ENCODE results near the gene EEF1A2. TPM values are rescaled to one million over a fixed set of nuclear protein-coding genes. Genes with fewer than 3 reads are reported as not detected.
"Not testable (repeated sequence)": the region's sequence is repeated elsewhere in the genome, so short reads cannot be mapped to it uniquely, and the experiment has no call there.

The EEF1A2 gene
- polyA plus RNA-seq, 4 donors, result 1.3 to 3.0 (median 1.8) TPM

DNA sequence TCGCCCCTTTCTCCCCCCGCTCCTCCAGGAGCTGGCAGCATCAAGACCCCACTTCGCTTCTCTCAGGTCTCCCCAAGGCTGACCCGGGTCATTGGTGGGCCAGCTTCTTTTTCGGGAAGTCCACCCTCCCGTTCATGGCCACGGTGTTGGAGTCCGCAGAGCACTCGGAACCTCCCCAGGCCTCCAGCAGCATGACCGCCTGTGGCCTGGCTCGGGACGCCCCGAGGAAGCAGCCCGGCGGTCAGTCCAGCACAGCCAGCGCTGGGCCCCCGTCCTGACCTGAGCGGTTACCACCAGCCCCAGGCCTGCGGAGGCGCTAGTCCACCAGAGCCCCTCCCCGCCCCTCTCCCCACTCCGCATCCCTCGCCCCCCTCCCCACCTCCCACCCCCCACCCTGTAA is 22.7 kb upstream of the EEF1A2 start:
- no peak for DNase-seq (ENCODE audit: low read depth in 4 of 4, low spot score in 2 of 4)

DNA sequence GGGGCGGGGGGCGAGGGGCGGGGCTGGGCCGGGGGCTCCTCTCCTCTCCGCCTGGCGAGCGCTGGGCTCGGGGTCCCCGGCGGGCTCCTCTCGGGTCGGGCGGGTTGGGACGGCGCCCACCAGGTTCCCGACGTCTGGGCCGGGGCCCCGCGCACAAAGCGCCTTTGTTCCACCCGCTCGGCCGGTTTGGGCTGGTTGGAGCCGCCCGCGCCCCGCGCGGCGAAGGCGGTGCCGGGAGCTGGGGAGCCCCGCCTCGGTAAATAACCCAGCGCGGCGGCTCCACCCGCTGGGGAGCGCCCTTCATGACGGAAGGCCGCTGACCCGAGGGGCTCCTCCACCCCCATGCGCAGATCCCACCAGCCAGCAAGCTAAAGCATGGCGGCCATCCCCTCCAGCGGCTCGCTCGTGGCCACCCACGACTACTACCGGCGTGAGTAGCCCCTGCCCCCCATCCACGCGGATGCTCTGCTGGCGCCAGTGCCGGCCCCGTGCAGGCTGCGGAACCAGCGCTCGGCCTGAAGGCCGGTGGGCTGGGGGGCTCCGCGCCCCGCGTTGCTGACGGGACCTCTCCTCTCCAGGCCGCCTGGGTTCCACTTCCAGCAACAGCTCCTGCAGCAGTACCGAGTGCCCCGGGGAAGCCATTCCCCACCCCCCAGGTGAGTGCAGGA is 22.2 kb upstream of the EEF1A2 start:
- peak in 1 of 4 donors; percentile 68 for DNase-seq (ENCODE audit: low read depth in 4 of 4, low spot score in 2 of 4)

DNA sequence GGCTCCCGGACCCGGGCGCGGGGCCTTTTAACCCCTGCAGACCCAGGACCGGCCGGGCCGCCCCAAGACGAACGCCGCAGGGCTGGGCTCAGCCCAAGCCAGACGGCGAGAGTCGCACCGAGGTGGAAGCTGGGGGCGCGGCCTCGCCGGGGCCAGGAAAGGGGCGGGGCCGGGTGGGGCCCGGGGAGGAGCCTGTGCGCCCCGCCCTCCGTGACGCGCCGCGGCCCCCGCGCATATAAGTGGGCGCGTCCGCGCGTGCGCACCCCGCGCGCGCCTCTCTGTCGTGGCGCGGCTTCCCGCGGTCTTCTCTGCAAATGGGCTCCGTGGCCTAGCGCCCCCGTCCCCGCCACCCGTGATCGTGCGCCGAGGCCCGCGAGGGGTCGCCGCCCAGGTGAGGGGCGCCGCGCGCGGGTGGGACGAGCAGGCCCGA is 21.6 kb upstream of the EEF1A2 start, which contains the start of gene PPDPF:
Gene PPDPF (plus strand): TSS at position 262 of the 430 bp plus-strand sequence. CDS start 544 bp downstream, outside the sequence.
- peak in 3 of 4 donors; percentile 71 to 76 (median 73) for DNase-seq (ENCODE audit: low read depth in 4 of 4, low spot score in 2 of 4)

DNA sequence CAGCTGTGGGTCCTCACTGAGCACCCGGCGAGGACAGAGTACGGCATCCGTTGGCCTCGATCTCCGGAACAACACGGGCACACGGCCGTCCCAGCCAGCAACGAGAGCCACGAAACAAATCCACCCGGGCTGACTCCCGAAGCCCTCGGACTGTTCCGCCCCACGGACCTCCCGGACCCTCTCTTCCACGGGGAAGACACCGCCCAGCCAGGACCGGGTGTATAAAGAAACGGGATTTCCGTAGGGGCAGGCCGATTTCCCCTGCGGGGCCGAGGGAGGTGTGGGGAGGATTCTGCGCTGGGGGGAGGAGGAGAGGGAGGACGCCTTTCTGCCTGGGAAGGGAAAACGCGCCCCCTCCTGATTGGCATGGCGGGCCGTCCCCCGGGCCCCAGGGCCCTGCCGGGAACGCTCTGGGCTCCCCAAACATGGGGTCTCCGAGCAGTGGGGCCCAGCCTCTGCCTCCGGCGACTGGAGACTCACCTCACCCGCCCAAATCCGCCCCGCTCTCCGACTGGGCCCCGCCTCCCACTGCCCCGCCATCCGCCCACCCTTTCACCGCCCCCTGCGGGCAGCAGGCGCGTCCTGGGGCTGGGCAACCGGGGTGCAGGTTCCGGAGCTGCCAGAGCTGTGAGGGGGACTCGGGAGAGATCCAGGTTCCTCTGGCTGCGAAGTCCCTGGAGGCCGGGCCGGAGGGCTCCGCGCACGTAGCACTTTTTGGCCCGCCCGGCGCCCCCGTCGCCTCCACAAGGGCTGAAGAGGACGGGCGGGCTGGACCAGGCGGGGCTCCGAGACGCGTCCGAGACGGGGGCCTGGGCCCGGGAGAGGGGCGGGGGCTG is 21.0 kb upstream of the EEF1A2 start:
- DNase-seq (ENCODE audit: low read depth in 4 of 4, low spot score in 2 of 4), result no peak

DNA sequence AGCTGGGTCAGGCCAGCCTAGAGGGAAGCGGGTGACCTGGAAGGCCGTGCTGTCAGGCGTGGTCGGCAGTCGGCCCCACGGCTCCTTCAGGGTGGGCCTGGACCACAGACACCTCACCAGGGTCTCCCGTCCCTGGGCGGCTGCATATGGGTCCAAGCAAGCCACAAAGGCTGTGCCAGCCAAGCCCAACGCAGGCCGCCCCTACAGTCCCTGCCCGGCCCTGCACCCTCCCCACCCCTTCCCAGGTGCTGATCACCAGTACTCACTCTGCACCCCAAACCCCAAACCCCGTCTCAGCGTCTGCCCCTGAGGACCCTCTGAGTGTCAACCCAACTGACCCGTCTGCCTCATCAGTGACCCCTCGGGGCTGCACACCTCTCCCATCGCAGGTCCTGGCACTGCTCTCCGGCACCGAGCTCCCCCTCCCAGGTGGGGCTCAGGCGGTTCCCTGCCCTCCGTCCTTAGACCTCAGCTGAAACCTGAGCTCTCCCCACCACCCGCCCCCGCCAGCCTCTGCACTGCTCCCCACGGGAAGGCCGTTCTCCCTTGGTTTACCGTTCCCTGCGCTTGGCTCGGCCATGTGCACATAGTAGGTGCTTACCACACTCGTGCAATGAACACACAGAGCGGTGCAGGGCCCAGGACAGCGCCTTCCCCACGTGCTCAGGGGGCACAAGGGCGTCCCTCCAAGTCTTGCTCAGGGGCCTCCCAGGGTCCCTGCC is 20.2 kb upstream of the EEF1A2 start:
- no peak for DNase-seq (ENCODE audit: low read depth in 4 of 4, low spot score in 2 of 4)

DNA sequence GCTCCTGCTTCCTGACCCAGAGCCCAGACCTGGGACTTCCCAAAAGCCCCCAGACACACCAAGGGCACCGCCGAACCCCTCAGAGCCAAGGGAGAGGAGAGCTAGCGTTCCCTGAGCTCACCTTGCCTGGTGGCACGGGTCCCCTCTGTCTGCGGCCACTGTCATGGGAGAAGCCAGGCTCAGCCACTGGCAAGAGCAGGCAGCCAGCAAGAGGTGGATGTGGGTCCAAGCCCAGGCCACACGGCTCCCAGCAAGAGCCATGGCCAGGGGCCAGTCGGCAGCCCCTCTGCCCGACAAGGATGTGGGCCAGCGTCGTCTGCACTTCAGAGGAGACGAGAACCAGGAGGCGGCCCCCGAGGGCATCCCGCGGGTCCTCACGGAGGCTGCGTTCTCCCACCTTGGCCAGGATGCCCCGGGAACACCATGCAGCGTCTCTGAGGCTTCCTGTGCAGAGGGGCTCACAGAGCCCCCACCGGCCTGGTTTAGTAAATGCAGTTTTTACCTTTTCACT is 19.5 kb upstream of the EEF1A2 start:
- DNase-seq (ENCODE audit: low read depth in 4 of 4, low spot score in 2 of 4), result no peak

DNA sequence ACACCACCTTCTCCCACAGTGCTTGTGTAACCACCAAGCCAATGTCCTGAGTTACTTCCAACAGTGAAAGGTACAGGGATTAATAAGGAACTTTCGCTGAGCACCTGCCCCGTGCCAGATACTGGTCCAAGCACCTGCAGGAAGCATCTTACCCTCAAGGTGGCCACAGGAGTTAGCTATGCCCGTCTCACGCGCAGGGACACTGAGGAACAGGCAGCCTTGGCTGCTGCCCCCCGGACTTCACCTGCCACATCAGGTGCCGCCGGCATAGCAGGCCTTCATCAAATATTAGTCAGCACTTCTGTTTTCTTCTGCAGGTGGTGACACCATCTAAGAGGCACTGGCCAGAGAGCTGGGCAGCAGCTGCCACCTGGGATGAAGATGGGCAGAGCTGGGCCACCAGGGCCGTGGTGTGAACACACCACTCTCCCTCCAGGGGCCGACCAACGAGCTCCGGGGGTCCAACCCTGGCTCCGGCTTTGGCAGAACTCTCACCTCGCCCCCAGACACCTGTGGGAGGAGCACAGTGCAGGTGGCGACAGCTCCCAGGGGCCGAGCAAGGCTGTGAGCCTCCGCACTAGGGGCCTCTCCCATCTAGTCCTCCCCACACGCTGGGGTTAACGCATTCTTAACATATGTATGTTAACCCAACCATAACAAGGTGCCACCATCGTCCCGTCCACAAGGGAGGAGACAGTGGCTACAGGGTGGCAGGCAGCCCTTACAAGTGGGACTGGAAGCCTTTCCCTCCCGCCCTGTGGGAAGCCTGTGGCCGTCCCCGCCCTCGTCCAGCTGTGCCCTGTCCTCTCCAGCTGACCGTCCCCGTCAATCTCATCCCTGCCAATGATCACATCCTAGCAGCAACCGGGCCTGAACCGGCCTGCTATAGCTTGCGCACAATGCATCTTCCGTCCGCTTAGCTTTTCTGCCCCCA is 18.8 kb upstream of the EEF1A2 start:
- no peak for DNase-seq (ENCODE audit: low read depth in 4 of 4, low spot score in 2 of 4)

DNA sequence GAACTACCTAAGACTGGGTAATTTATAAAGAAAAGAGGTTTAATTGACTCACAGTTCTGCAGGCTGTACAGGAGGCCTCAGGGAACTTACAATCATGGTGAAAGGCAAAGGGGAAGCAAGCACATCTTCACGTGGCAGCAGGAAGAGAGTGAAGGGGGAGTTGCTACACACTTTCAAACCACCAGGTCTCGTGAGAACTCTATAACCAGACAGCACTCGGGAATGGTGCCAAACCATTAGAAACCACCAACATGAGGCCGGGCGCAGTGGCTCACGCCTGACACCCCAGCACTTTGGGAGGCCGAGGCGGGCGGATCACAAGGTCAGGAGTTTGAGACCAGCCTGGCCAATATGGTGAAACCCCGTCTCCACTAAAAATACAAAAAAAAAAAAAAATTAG is 15.6 kb upstream of the EEF1A2 start:
- DNase-seq (ENCODE audit: low read depth in 4 of 4, low spot score in 2 of 4), result not testable (repeated sequence)

DNA sequence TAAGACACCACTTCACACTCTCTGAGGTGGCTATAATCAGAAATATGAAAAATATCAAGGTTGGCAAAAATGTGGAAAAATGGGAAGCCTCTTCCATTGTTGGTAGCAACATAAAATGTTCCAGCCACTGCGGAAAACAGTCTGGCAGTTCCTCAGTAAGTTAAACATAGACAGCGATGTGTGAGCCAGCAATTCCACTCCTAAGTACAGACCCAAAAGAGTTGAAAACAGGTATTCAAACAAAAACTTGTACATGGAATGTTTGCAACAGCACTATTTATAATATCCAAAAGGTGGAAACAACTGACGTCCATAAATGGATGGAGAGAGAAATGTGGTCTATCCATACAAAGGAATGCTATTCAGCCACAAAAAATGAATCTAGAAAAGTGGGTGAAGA is 14.3 kb upstream of the EEF1A2 start:
- DNase-seq (ENCODE audit: low read depth in 4 of 4, low spot score in 2 of 4), result no peak

DNA sequence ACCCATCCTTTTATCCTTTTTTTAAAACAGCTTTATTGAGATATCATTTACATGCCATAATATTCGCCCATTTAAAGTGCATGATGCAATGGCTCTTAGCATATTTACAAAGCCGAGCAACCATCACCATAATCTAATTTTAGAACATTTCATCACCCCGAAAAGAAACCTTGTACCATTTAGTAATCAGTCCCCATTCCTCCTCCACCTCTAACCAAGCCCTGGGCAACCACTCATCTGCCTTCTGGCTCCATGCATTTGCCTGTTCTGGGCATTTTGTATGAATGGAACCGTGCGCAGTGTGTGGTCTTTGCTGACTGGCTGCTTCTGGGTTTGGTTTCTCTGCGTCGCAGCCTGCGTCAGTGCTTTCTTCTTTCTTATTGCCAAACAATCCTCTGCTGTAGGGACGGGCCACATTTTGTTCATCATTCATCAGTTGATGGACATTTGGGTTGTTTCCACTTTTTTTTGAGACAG is 10.2 kb upstream of the EEF1A2 start:
- no peak for DNase-seq (ENCODE audit: low read depth in 4 of 4, low spot score in 2 of 4)

DNA sequence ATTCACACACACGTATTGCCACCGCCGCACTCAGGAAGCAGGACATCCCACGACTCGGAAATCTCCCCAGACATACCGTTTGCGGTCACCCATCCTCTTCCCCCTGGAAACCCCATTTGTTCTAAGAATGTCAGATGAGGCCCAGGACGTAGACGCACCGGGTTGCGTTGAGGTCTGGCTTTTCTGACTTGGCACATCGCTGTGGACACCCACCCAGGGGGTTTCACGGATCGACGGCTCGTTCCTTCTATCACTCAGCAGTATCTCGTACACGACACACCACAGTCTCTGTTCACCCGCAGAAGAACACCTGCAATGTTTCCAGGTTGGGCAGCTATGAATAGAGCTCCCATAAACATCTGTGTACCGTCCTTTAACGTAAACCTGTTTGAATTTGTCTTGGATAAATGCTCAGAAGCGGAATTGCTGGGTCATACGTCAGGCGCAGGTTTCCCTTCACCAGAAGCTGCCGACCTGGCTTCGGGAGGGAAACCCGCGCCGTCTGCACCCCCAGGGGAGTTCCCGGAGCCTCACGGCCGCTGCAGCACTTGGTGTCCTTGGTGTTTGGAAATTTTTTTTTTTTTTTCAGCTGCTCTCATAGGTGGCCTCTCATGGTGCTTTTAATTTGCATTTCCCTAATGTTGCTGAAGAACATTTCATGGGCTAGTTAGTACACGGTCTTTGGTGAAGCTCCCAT is 9.3 kb upstream of the EEF1A2 start:
- no peak for DNase-seq (ENCODE audit: low read depth in 4 of 4, low spot score in 2 of 4)

DNA sequence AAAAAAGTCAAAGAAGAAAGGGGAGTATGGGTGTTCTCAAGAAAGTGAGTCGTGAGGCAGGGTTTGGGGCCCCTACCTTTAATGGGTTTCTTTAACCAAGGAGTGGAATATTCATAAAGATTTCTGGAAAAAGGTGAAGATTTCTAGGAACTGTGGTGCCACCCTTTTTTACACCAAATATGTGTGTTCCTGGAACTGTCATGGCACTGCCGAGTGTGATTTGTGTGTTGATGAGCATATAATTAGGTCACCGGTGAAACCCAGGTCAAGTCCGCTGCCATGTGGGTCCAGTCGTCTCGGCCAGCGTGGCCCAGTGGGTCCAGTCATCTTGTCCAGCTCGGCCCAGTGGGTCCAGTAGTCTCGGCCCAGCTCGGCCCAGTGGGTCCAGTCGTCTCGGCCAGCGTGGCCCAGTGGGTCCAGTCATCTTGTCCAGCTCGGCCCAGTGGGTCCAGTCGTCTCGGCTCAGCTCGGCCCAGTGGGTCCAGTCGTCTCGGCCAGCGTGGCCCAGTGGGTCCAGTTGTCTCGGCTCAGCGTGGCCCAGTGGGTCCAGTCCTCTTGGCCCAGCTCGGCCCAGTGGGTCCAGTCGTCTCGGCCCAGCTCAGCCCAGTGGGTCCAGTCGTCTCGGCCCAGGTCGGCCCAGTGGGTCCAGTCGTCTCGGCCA is 8.3 kb upstream of the EEF1A2 start:
- no peak for DNase-seq (ENCODE audit: low read depth in 4 of 4, low spot score in 2 of 4)

DNA sequence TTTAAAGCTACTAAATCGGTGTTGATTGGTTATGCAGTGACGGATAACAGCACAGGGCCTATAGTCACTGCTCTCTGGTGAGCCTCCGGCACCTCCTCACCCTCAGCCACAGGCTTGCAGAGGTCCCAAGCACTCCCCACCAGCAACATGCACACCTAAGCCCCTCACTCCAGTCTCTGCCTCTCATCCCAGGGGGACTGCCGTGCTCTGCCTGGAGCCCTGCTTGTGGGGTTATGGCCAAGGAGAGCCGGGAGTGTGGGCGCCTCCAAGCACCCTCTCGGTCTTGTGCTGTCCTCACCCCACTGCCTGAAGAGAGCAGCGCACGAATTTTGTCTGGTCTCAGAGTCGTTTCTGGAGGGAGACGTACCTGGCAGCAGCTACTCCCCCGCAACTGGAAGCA is 6.8 kb upstream of the EEF1A2 start:
- no peak for DNase-seq (ENCODE audit: low read depth in 4 of 4, low spot score in 2 of 4)

DNA sequence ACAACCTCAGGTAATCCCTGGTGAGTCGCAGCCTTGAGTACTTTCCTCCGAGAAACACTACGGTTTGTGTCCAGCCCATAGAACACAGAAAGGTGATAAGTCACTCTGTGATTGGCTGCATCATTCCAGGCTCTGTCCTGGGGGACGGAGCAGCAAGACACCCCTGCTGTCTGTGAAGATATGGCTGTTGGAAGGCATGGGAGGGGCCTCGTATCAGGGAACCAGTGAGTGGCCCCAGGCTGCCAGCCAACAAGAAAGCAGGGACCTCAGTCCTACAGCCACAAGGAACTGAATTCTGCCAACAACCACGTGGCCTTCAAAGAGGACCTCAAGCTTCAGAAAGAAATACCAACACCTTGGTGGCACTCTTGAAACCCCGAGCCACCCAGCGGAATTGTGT is 6.4 kb upstream of the EEF1A2 start:
- DNase-seq (ENCODE audit: low read depth in 4 of 4, low spot score in 2 of 4), result no peak

DNA sequence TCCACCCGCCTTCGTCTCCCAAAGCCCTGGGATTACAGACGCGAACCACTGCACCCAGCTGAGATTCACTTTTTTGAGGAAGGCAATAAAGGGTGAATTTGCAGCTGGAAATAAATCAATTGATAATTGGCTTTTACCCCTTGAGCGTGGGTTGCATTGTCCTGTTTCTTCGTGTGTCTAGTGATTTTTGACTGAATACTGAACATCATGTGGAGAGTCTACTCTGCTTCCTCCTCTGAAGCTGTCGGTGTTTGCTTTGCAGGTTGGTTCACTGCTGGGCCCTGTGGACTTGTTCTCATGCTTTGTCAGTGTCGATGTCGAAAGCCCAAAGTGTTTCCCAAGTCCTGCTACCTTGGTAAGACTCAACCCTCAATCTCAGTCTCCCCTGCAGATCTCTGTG is 5.8 kb upstream of the EEF1A2 start:
- no peak for DNase-seq (ENCODE audit: low read depth in 4 of 4, low spot score in 2 of 4)

DNA sequence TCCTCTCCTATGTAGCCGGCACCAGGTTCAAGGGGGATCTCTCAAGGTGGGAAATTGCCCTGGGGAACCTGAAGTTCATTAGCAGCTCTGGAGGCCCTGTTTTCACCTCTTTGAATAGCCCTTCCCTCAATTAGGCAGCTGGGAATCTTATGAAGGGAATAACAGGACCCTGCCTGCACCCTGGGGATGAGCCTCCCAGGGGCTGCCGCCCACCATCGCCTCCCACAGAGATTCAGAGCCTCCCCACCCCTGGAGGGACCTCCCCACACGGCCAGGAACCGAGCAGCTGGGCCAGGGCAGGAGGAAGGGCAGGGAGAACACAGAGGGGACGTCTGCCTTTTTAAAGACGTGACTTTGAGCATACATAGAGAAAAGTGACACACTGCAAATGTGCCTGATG is 4.6 kb upstream of the EEF1A2 start:
- DNase-seq (ENCODE audit: low read depth in 4 of 4, low spot score in 2 of 4), result no peak

DNA sequence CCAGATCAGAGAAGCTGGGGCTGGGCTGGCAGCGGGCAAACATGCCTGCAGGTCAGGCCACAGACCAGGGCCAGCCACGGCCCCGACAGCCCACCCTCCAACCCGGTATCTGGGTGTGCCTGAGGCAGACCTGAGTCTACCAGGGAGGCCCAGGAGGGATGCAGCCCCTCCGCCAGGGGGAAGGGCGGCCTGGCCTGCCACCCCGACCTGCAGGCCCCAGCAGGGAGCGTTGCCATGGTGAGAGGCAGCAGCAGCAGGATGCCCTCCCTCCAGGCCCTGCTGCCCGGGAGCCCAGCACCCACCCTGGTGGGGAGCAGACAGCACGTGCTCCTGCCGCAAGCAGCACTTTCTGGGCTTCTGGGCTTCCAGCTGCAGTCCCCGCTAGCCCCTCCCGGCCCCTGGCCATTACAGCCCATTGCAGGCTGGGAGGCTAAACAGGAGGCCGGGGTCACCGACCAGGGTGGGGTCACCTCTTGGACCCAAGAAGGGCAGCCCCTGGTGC is 3.8 kb upstream of the EEF1A2 start:
- DNase-seq (ENCODE audit: low read depth in 4 of 4, low spot score in 2 of 4), result no peak

DNA sequence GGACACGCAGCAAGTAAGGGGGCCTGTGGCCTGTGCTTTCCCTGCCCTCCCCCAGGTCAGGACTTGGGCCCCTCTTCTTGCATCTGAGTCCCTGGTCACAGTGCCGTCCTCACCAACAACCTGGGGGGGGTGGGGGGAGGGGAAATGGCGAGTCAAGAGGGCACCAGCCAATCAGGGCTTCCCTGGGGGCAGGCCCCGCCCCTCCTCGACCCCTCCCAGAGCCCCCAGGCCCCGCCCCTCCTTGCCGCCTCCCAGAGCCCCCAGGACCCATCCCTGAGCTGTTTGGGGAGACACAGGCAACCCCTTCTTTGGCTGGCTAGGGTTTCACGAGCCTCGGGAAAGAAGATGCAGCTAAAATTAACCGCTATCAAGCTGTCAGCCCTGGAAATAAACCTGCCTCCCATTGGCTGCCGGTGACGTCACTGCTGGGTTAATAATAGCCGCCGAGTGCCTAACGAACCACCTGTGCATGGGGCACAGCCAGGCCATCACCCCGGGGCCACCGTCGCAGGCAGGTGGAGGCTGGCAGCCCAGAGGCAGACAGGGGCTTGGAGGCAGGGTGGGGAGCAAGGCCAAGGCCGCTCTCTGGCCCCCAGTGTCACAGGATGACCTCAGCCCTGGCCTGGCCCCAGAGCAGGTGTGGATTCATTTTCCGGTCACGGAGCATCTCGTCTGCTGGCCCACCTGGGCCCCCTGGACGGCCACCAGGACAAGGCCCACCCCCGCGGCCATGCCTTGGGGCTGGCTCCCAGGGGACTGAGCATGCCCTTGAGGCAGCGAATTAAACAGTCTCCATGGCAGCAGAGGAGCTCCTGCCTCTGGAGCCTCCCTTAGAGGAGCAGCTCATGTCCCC is 3.2 kb upstream of the EEF1A2 start:
- no peak for DNase-seq (ENCODE audit: low read depth in 4 of 4, low spot score in 2 of 4)

All from left renal cortex interstitium (tissue), 4 donors.